H4 (cell line): ENCODE results near the gene GFAP. TPM values are rescaled to one million over a fixed set of nuclear protein-coding genes. Genes with fewer than 3 reads are reported as not detected.

ENCODE experiments used
- DNase-seq: peaks from one replicate; pipeline ENCODE4 v3.0.0-alpha.2; 2015; ENCODE audit warnings: low spot score
- total RNA-seq: library from RNA; depleted of rRNA; stranded (reverse); fragments of >200 nt; shearing (Covaris generic); gene quantifications from 2 replicates; pipeline ENCODE4 v1.2.3, GENCODE V29; 2014; rRNA removed

The GFAP gene
- total RNA-seq, 1 experiment from 2014 or later = not detected

GRCh38 chr17:44863061-44863918 lies 52.0 kb downstream of the GFAP start:
- DNase-seq = no peak

GRCh38 chr17:44862278-44862914 lies 52.9 kb downstream of the GFAP start:
- DNase-seq = no peak

- no peak for DNase-seq
Observed at GRCh38 chr17:44859701-44860100, 55.6 kb downstream of the GFAP start.

- DNase-seq = no peak
Observed at GRCh38 chr17:44854192-44854591, 61.1 kb downstream of the GFAP start.

Other genes with a start within 250 kb of the GFAP start
- 30.8 and 46.6 TPM in 2 replicates for gene CCDC43, start 225.7 kb downstream of the GFAP start, total RNA-seq
- 8.7 and 9.2 TPM in 2 replicates for gene DBF4B, start 206.8 kb downstream of the GFAP start, total RNA-seq
- 1.4 and 2.3 TPM in 2 replicates for gene ADAM11, start 156.5 kb downstream of the GFAP start, total RNA-seq
- 8.2 and 8.8 TPM in 2 replicates for gene GJC1, start 85.2 kb downstream of the GFAP start, total RNA-seq
- not detected in 2 replicates for gene HIGD1B, start 67.6 kb downstream of the GFAP start, total RNA-seq
- gene EFTUD2, start 16.1 kb downstream of the GFAP start, total RNA-seq = 120 and 173 TPM in 2 replicates
- 4.5 and 4.9 TPM in 2 replicates for gene KIF18B, start 32.3 kb upstream of the GFAP start, total RNA-seq
- gene C1QL1, start 52.8 kb upstream of the GFAP start, total RNA-seq = 5.3 and 7.1 TPM in 2 replicates
- gene DCAKD, start 136.1 kb upstream of the GFAP start, total RNA-seq = 29.3 and 39.8 TPM in 2 replicates
- gene NMT1, start 145.8 kb upstream of the GFAP start, total RNA-seq = 119 and 163 TPM in 2 replicates
- gene PLCD3, start 217.0 kb upstream of the GFAP start, total RNA-seq = 21.0 and 157 TPM in 2 replicates
- 2.1 and 2.6 TPM in 2 replicates for gene ACBD4, start 220.2 kb upstream of the GFAP start, total RNA-seq
- 4.9 and 6.5 TPM in 2 replicates for gene HEXIM1, start 233.0 kb upstream of the GFAP start, total RNA-seq
- gene HEXIM2, start 246.4 kb upstream of the GFAP start, total RNA-seq = 5.8 and 10.7 TPM in 2 replicates